ENCODE measurements around the gene TWF2.

DNA sequence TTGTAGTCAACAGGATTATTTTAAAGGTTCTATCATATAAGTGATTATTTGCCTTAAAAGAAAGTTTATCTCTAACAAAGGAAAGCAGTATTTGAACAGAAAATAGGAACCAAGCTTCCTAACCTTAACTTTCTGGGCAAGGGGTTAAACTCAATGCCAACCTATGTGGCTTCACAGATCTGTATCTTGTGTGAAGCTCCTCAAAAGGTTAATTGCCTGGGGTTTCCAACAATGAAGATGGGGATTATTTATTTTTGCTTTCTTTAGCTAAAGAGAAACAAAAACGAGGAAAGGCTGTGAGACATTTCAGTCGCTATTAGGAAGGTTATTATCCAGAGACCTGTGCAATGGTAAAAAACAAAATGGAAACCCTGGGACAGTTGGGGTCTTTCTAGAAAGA lies 40.6 kb upstream of the TWF2 start:
- TF ChIP-seq POLR2A (IDR thresholded peaks at IDR 0.05; ENCODE audit: low read length) (no peak), GATA1 (IDR thresholded peaks at IDR 0.05; ENCODE audit: low read depth, low read length) (no peak)
